ENCODE measurements around the gene COIL. TPM values are rescaled to one million over a fixed set of nuclear protein-coding genes. Genes with fewer than 3 reads are reported as not detected.
"Not testable (repeated sequence)": the region's sequence is repeated elsewhere in the genome, so short reads cannot be mapped to it uniquely, and the experiment has no call there.

Gene COIL
- 16.3 TPM for polyA plus RNA-seq (ENCODE audit: insufficient read length)

- DNase-seq (ENCODE audit: low read depth), result peak; percentile 73
These were observed at the start of gene COIL for GRCh38 chr17:56960596-56961538. Gene COIL (minus strand): TSS chr17:56961050. CDS start chr17:56961019, 31 bp downstream.

DNA sequence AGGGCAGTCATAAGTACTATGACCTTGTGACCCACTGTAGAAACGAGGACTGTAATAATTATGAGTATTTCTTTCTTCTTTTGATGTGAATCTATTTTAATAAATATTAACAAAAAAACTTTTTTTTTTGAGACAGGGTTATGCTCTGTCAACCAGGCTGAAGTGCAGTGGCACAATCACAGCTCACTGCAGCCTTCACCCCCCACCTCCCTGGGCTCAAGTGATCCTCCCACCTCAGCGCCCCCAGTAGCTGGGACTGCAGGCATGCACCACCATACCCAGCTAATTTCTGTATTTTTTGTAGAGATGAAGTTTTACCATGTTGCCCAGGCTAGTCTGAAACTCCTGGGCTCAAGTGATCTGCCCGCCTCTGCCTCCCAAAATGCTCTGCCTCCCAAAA, 49.6 kb upstream of the COIL start:
- no peak for DNase-seq (ENCODE audit: low read depth)

DNA sequence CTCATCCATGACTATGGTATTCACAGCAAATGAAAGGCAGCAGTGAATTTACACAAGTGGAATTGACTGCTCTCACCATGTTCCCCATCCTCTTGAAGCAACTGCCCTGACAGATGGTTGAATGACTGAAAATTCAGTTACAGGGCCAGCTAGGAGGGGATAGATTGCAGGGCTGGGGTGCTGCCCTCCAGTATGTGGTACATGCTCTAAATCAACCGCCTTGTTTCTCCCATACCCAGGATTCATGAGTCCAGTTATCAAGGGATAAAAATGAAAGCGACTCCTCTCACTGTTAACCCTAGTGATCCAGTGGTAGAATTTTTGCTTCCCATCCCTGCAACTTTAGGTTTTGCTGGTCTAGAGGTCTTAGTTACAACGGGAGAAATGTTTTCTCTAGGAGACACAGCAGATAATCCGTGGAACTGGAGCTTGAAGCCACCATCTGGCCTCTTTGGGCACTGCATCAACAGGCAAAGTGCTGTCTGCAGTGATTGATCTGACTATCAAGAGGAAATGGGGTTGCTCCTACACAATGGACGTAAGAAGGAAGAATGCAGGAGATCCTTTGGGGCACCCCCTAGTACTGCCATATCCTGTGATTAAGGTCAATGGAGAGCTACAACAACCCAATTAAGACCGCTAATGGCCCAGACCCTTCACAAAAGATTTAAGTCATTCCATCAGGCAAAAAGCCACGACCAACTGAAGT, 49.0 kb upstream of the COIL start:
- no peak for DNase-seq (ENCODE audit: low read depth)

- DNase-seq (ENCODE audit: low read depth), result no peak
These were observed 48.1 kb upstream of the COIL start for GRCh38 chr17:57008958-57009357.

GRCh38 chr17:57006040-57006439, 45.2 kb upstream of the COIL start:
- DNase-seq (ENCODE audit: low read depth), result no peak

GRCh38 chr17:57004944-57005579, 44.2 kb upstream of the COIL start:
- DNase-seq (ENCODE audit: low read depth), result no peak

- DNase-seq (ENCODE audit: low read depth), result no peak
These were observed 42.1 kb upstream of the COIL start for GRCh38 chr17:57002904-57003303.

DNA sequence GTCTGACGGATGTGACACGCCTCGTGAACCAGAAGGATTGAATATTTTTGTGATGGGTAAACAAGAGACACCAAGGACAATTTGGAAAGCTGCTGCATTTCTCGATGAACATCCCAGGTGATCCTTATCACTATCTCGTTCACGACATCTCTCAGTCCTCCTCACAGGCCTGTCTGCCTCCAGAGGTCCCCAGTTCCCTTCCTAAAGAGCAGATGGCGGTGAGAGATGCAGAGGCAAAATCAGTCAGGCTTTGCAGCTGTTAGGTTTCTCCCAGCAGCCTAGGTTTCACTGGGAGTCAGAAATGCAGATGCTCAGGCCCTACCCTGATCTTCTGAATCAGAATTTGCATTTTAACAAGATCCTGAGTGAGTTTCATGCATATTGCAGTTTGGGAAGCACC, 40.7 kb upstream of the COIL start:
- no peak for DNase-seq (ENCODE audit: low read depth)

DNA sequence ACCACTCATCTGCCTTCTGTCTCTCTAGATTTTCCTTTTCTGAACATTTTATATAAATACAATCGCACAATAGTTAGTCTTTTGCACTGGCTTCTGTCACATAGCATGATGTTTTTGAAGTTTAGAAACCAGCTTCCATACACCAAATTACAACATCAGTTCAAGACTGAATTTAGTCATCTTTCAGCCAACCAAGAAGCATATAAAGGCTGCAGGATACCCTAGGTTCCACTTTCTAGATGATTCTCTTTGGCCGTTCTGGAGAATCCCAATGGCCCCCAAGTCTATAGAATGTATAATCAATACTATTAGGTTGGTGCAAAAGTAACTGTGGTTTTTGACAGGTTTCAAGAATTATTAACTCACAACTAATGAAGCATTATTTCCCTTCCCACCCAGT, 36.5 kb upstream of the COIL start:
- DNase-seq (ENCODE audit: low read depth), result no peak

DNA sequence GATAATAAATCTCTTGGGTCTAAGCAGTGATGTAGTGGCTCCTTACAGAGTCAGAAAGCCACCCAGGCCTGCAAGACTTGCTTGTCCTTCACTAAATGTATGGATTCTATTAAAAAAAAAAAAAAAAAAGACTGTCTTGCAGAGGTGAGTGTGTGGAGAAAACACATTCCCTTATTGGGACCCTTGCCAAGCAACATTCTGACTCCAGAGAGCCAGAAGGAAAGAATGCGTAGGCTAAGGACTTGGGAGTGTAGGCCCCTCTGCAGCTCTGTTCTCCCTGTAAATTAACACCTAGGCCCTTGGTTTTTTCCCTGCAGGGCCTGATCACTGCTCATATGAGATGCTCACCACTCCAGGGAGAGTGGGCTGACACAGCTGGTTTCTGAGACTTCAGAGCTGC, 34.9 kb upstream of the COIL start:
- DNase-seq (ENCODE audit: low read depth), result no peak

DNA sequence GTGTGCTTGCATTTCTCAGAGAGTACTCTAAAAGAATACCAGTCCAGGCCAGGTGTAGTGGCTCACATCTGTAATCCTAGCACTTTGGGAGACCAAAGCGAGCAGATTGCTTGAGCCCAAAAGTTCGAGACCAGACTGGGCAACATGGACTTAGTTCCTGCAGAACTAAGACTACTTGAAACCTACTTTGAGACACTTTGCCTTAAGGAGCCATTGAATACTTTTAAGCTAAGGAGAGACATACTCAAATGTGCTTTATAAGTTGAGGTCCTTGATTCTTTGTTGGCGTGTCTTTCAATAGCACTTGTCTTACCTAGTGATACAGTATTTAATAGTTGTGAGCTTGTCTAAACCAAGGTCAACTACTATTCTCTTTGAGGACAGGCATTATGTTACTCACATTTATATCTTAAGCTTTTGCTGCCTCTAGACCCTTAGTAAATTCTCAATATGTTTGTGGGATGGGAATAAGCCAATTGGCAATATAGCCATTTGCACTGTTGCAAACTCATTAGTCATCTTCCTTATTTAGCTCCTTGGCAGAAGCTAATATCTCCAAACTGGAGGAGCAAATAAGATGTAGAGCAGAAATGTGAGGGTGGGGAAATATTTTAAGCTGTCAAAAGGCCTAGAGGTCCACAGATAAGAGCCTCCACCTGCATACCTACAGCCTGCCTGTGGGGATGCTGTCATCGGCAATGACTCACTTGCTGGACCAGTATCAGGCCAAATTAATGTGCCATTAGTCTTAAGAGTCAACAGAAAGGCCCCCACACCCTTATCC, 33.4 kb upstream of the COIL start:
- DNase-seq (ENCODE audit: low read depth), result no peak

- DNase-seq (ENCODE audit: low read depth), result no peak
These were observed 31.5 kb upstream of the COIL start for GRCh38 chr17:56992364-56992763.

DNA sequence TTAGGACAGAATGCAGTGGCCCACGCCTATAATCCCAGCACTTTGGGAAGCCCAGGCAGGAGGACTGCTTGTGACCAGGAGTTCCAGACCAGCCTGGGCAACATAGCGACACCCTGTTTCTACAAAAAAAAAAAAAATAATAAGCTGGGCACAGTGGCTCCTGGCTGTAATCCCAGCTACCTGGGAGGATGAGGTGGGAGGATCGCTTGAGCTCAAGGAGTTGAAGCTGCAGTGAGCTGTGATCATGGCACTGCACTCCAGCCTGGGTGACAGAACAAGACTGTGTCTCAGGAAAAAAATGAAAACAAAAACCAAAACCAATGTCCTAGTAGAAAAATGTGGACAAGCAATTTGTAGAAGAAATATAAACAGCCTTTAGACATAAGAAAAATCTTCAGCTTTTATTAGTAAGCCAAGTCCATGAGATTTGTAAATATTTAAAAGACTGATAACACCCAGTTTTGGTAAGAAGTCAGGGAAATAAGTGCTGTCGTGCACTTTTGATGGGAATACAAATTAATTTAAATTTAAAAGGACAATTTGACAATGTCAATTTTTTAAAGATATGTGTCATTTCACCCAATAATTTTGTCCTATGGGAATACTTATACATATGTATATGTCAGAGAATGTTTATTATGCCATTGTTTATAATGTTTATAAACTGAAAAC, 28.2 kb upstream of the COIL start:
- DNase-seq (ENCODE audit: low read depth), result no peak

- DNase-seq (ENCODE audit: low read depth), result no peak
These were observed 26.5 kb upstream of the COIL start for GRCh38 chr17:56987283-56987834.

DNA sequence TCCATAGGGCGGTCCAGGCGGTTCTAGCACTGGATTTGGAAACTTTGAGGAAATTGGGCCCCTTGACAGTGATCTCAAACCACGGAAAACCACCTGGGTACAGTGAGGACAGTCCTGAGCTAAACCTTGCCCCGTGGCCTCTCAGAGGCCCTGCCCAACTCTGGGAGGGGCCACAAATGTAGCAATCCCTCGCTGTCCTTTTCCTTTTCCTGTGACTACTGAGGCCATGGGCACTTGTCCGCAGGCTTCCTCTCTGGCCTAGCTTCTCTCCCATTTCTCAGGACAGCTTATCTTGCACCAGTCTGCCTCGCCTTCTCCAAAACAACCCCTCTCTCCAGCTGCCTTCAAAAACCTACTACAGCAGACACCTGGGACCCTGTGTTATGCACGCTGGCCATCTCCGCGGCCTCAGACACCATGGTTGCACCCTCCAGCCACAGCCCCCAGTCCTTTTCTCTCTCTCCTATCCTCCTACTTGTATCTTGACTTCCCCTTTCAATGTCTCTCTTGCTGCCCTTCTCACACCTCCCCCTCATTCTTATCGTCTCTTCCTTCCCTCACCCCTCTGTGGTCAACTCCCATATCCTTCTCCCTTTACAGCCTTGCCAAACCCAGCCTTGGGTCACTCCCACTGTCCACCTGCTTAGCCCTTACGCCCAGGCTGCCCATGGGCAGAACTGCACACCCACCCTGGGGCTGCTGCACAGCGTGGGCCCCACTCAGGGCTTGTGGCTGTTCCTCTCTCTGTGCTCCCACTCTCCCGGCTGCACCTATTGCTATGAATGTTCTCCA, 24.7 kb upstream of the COIL start:
- no peak for DNase-seq (ENCODE audit: low read depth)

DNA sequence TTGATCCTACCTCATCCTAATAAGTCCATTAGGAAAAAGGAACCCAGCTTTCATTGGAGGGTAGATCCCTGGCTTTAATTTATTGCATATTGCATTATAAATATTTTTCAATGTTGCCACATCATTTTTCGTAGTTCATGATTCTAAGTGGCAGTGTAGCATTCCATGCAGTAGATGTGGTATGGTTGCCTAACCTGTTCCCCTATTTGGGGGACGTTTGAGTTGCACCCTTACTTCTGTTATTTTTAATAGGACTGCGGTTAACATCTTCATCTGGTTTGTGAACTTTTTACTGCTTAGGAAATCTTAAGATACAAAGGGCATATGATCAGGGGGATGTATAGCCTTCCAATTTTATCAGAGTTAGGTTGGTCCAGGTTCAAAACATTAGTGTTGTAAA, 22.5 kb upstream of the COIL start:
- DNase-seq (ENCODE audit: low read depth), result no peak

- no peak for DNase-seq (ENCODE audit: low read depth)
These were observed 21.5 kb upstream of the COIL start for GRCh38 chr17:56982312-56982711.

DNA sequence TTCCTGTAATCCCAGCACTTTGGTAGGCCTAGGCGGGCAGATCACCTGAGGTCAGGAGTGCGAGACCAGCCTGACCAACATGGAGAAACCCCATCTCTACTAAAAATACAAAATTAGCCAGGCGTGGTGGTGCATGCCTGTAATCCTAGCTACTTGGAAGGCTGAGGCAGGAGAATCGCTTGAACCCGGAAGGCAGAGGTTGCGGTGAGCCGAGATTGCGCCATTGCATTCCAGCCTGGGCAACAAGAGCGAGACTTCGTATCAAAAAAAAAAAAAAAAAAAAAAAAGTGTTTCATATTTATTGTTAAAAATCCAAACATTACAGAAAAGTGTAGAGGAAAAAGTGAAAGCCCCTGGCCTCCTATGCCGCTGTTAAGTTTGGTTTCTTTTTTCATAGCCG, 19.7 kb upstream of the COIL start:
- DNase-seq (ENCODE audit: low read depth), result not testable (repeated sequence)

- no peak for DNase-seq (ENCODE audit: low read depth)
These were observed 18.2 kb upstream of the COIL start for GRCh38 chr17:56979091-56979480.

Measured in forelimb muscle (tissue), 1 donor.